Smooth muscle cell (in vitro differentiated cells): ENCODE measurements around the gene ATG7. TPM values are rescaled to one million over a fixed set of nuclear protein-coding genes. Genes with fewer than 3 reads are reported as not detected.
A peak's percentile ranks its signal among the peaks of the same experiment; 100 is the strongest.

Experiments used
- DNase-seq: peaks from one replicate; lab custom pipeline; 2025; ENCODE audit not compliant: unreplicated experiment; lab: John Stamatoyannopoulos, UW
- H2AFZ ChIP-seq: fragments of 200-600 bp; sonication (generic); 2 replicates; pipeline ENCODE4 v1.6.0; 2016; ENCODE audit warnings: antibody characterized with exemption, low read depth, mild to moderate bottlenecking
- H3F3A ChIP-seq: fragments of 200-600 bp; sonication (generic); 2 replicates; pipeline ENCODE4 v1.6.0; 2017; ENCODE audit warnings: antibody characterized with exemption, low read depth
- H3K27ac ChIP-seq: fragments of 200-600 bp; sonication (generic); 2 replicates; pipeline ENCODE4 v1.5.1; 2016; ENCODE audit warnings: low read depth, mild to moderate bottlenecking
- H3K27me3 ChIP-seq: fragments of 200-600 bp; sonication (generic); 2 replicates; pipeline ENCODE4 v1.6.1; 2016; ENCODE audit warnings: low read depth, mild to moderate bottlenecking
- H3K36me3 ChIP-seq: fragments of 200-600 bp; sonication (generic); 2 replicates; pipeline ENCODE4 v1.5.1; 2016; ENCODE audit warnings: low read depth
- H3K4me1 ChIP-seq: fragments of 200-600 bp; sonication (generic); 2 replicates; pipeline ENCODE4 v1.5.1; 2016; ENCODE audit warnings: low read depth
- H3K4me2 ChIP-seq: fragments of 200-600 bp; sonication (generic); 2 replicates; pipeline ENCODE4 v1.6.0; 2016; ENCODE audit warnings: mild to moderate bottlenecking
- H3K4me3 ChIP-seq: fragments of 200-600 bp; sonication (generic); 2 replicates; pipeline ENCODE4 v1.5.1; 2016; ENCODE audit warnings: mild to moderate bottlenecking
- H3K79me2 ChIP-seq: fragments of 200-600 bp; sonication (generic); 2 replicates; pipeline ENCODE4 v1.6.0; 2016; ENCODE audit warnings: low read depth, mild to moderate bottlenecking
- H3K9ac ChIP-seq: fragments of 200-600 bp; sonication (generic); 2 replicates; pipeline ENCODE4 v1.6.0; 2016; ENCODE audit warnings: low read depth
- H3K9me3 ChIP-seq: fragments of 200-600 bp; sonication (generic); replicated peaks from 2 replicates; pipeline ENCODE4 v1.5.1; 2016; ENCODE audit warnings: low read depth
- H4K20me1 ChIP-seq: fragments of 200-600 bp; sonication (generic); 2 replicates; pipeline ENCODE4 v1.6.0; 2016; ENCODE audit warnings: low read depth
- CTCF ChIP-seq: fragments of 200-600 bp; sonication (generic); IDR thresholded peaks from 2 replicates; pipeline ENCODE4 v1.5.1; 2017; ENCODE audit warnings: borderline replicate concordance, mild to moderate bottlenecking, antibody characterized with exemption; ENCODE audit not compliant: insufficient read depth, poor library complexity, severe bottlenecking
- WGBS: methylation state at CpG from one replicate; pipeline ENCODE4 v1.1.7; 2016; ENCODE audit warnings: low lambda C conversion rate; 5-methylcytosine and 5-hydroxymethylcytosine counted together
- polyA plus RNA-seq: library from polyadenylated mRNA; unstranded; fragments of >200 nt; fragmentation: Nextera tagmentation; extraction: Ambion mirVana; gene quantifications from 2 replicates; pipeline ENCODE4 v1.2.1, GENCODE V29; 2016
- total RNA-seq: library from RNA; depleted of rRNA; stranded (reverse); fragments of >200 nt; gene quantifications from 2 replicates; pipeline ENCODE4 v1.2.3, GENCODE V29; 2014

ATG7 gene
- total and polyA plus RNA-seq, 2 experiments from 2014 or later = 19.4 to 40.3 TPM

GRCh38 chr3:11362600-11362999 is 90.4 kb downstream of the ATG7 start:
- 61% methylated on average over 5 of the region's 5 CpGs for WGBS
- TF ChIP-seq CTCF = no peak
- H3K4me1 ChIP-seq = peaks cover 13% of the 10 kb centered on the region
- H3K79me2 ChIP-seq = no peaks in the 10 kb centered on the region
- H4K20me1 ChIP-seq = no peaks in the 10 kb centered on the region
- H3F3A ChIP-seq = no peaks in the 10 kb centered on the region
- H3K4me3 ChIP-seq = no peak overlapping the region
- H3K27ac ChIP-seq = no peak overlapping the region
- no peak overlapping the region for H3K4me2 ChIP-seq
- peaks cover 18% of the 10 kb centered on the region for H3K36me3 ChIP-seq
- no peak overlapping the region for H3K9ac ChIP-seq
- no peak for DNase-seq
- no peaks in the 10 kb centered on the region for H3K9me3 ChIP-seq
- no peak overlapping the region for H2AFZ ChIP-seq
- no peaks in the 10 kb centered on the region for H3K27me3 ChIP-seq

DNA sequence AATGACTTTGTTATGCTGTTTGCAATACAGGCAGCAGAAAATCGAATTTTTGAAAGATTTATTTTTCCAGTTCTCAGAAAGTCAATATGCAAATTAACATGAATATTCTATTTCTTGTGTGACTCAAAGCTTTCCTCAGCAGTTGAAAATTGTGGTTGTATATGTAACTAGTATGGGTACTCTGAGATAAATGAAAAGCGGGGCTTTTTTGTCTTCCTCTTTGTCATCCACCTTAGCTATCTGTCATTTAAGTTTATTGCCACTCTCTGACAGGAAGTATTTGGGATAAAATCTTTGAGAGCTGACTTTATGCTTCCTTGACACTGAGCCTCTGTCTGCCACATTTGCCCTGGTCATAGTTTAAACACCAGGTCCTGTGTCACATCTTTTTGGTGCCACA is 91.5 kb downstream of the ATG7 start:
- H3K36me3 ChIP-seq = peaks cover 18% of the 10 kb centered on the region
- no peaks in the 10 kb centered on the region for H3K9me3 ChIP-seq
- H3K27ac ChIP-seq = no peak overlapping the region
- H3K4me1 ChIP-seq = peaks cover 15% of the 10 kb centered on the region
- no peak overlapping the region for H3K9ac ChIP-seq
- no peak overlapping the region for H3K4me3 ChIP-seq
- H2AFZ ChIP-seq = no peak overlapping the region
- 83% methylated on average over 2 of the region's 2 CpGs for WGBS
- no peaks in the 10 kb centered on the region for H3K27me3 ChIP-seq
- no peak overlapping the region for H3K4me2 ChIP-seq
- no peak for DNase-seq
- H3F3A ChIP-seq = no peaks in the 10 kb centered on the region
- no peaks in the 10 kb centered on the region for H4K20me1 ChIP-seq
- TF ChIP-seq CTCF = no peak
- no peaks in the 10 kb centered on the region for H3K79me2 ChIP-seq

GRCh38 chr3:11364181-11364580 is 92.0 kb downstream of the ATG7 start:
- Histone ChIP-seq H3K4me1 (peaks cover 15% of the 10 kb centered on the region), H3K9me3 (no peaks in the 10 kb centered on the region), H3F3A (no peaks in the 10 kb centered on the region), H3K4me3 (no peak overlapping the region), H3K36me3 (peaks cover 18% of the 10 kb centered on the region), H3K9ac (no peak overlapping the region), H4K20me1 (no peaks in the 10 kb centered on the region), H3K27me3 (no peaks in the 10 kb centered on the region), H3K27ac (no peak overlapping the region), H3K4me2 (no peak overlapping the region), H2AFZ (no peak overlapping the region), H3K79me2 (no peaks in the 10 kb centered on the region)
- no peak for DNase-seq
- TF ChIP-seq CTCF = no peak
- 81% methylated on average over 2 of the region's 2 CpGs for WGBS

DNA sequence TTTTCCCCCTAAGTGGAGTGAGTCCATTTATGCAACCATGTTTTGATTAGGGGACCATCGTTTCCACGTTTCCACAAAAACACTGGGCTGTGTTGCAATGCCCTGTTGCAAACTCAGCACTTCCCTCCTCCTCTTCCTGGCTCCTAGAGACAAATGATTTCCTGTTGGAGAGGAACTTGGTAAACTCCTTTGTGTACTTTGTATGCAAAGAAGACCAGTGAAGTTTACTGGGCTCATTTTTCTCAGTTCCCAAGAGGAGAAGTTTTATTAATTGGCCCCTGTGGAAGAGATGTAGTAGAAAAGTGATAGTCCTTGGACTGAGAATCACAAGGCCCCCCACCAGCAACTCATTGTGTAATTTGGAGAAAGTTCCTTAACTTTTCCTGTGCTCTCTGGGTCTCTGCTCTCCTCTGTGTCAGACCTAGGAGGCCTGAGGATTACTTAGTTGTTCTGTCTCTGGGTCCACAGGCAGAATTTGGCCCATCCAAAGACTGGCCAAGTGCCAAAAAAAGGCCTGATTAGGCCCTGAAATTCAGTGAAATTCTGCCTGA is 95.0 kb downstream of the ATG7 start:
- no peak overlapping the region for H2AFZ ChIP-seq
- H3K4me2 ChIP-seq = no peak overlapping the region
- TF ChIP-seq CTCF = no peak
- H3K9ac ChIP-seq = peak overlapping the region; percentile 39
- H4K20me1 ChIP-seq = no peaks in the 10 kb centered on the region
- no peak overlapping the region for H3K4me3 ChIP-seq
- H3K9me3 ChIP-seq = no peaks in the 10 kb centered on the region
- peak overlapping the region; percentile 64 for H3K27ac ChIP-seq
- H3K27me3 ChIP-seq = no peaks in the 10 kb centered on the region
- no peaks in the 10 kb centered on the region for H3K79me2 ChIP-seq
- peaks cover 13% of the 10 kb centered on the region for H3K36me3 ChIP-seq
- H3F3A ChIP-seq = no peaks in the 10 kb centered on the region
- WGBS = 32% methylated on average over 2 of the region's 2 CpGs
- H3K4me1 ChIP-seq = peaks cover 15% of the 10 kb centered on the region
- no peak for DNase-seq
